ENCODE measurements around the gene LCP2.
A peak's percentile ranks its signal among the peaks of the same experiment; 100 is the strongest.

Gene LCP2

DNA sequence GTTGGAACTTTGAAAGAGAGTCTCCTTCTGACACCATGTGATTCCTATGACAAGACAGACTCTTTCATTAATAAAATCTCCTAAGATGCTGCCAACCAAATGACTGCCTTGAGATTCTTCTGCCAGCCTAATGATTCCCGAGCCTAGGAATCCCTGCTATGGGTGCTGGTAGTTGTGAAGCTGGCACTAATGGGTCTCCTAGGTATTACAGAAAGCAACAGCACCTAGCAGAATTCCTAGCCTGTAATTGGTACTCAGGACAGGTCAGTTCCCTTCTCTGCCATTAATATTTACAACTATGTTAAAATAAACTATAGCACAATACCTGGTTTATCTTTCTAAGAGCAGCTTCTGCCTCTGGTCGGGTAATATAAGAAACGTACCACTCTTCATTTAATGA lies 45.5 kb downstream of the LCP2 start:
- H2BK5ac ChIP-seq (ENCODE audit: low read depth, low read length, poor library complexity, severe bottlenecking), result no peak overlapping the region
- no peak overlapping the region for H3K27ac ChIP-seq (ENCODE audit: low read length, poor library complexity, severe bottlenecking)
- no peak overlapping the region for H2BK15ac ChIP-seq (ENCODE audit: low read depth, poor library complexity, severe bottlenecking)
- H3K14ac ChIP-seq (ENCODE audit: low read length in 2 of 2), result no peak overlapping the region
- no peaks in the 10 kb centered on the region for H3K79me1 ChIP-seq (replicated peaks; ENCODE audit: low read length, poor library complexity, severe bottlenecking)
- H3K23ac ChIP-seq (ENCODE audit: low read length in 2 of 2), result no peak overlapping the region
- H3K4me3 ChIP-seq (ENCODE audit: insufficient read depth in 1 of 2, low read depth in 1 of 2, low read length in 2 of 2), result no peak overlapping the region
- H3K18ac ChIP-seq (ENCODE audit: low read depth in 1 of 2, low read length in 2 of 2), result no peak overlapping the region
- no peak overlapping the region for H2AFZ ChIP-seq (ENCODE audit: low read depth, low read length)
- H4K8ac ChIP-seq (ENCODE audit: low read length), result no peak overlapping the region
- no peak overlapping the region for H2AK5ac ChIP-seq (ENCODE audit: low read length, severe bottlenecking)
- no peak for DNase-seq
- no peak overlapping the region for H3K4ac ChIP-seq (ENCODE audit: low read depth in 1 of 2, low read length in 2 of 2)
- 75% methylated on average over 1 of the region's 3 CpGs for WGBS
- H3K9ac ChIP-seq (ENCODE audit: low read length), result no peak overlapping the region
- H3K4me2 ChIP-seq (ENCODE audit: low read length, poor library complexity, severe bottlenecking), result no peak overlapping the region
- H3K4me1 ChIP-seq (ENCODE audit: control insufficient read depth, insufficient read depth, low read depth, low read length), result no peaks in the 10 kb centered on the region
- no peaks in the 10 kb centered on the region for H3K36me3 ChIP-seq (ENCODE audit: control insufficient read depth in 1 of 2, insufficient read depth in 2 of 2, low read depth in 1 of 2, low read length in 2 of 2)
- H2BK120ac ChIP-seq (ENCODE audit: low read depth, low read length), result no peak overlapping the region
- H3K9me3 ChIP-seq (ENCODE audit: control insufficient read depth, low read length), result no peaks in the 10 kb centered on the region
- H3K27me3 ChIP-seq (ENCODE audit: control insufficient read depth in 1 of 2, insufficient read depth in 1 of 2, low read length in 2 of 2), result peaks cover 10 to 37% of the 10 kb centered on the region in 2 experiments
- no peak overlapping the region for H4K91ac ChIP-seq (ENCODE audit: low read length)
- H2BK12ac ChIP-seq (ENCODE audit: low read length in 2 of 2), result no peak overlapping the region

DNA sequence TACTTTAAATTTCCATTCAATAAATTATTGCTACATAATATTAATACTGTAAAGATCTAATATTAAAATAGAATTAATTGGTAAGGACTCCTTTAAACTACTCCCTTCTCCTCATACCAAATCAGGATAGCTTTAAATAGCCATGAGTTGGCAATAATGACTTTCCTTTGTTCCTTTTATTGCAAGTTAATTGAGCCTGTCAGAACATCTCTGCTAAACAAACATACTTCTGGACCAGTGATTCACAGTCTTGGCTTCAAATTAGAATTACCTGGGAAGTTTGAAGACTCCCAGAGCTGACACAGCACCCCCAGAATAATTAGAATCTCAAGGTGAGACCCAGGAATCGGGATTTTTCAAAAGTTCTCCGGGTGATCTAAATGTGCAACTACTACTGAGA lies 46.1 kb downstream of the LCP2 start:
- Histone ChIP-seq H2BK120ac (ENCODE audit: low read depth, low read length) (no peak overlapping the region), H2BK15ac (ENCODE audit: low read depth, poor library complexity, severe bottlenecking) (no peak overlapping the region), H4K8ac (ENCODE audit: low read length) (no peak overlapping the region), H2AK5ac (ENCODE audit: low read length, severe bottlenecking) (no peak overlapping the region), H3K4me2 (ENCODE audit: low read length, poor library complexity, severe bottlenecking) (no peak overlapping the region), H3K23ac (ENCODE audit: low read length in 2 of 2) (no peak overlapping the region), H3K4ac (ENCODE audit: low read depth in 1 of 2, low read length in 2 of 2) (no peak overlapping the region), H3K9ac (ENCODE audit: low read length) (no peak overlapping the region), H2BK12ac (ENCODE audit: low read length in 2 of 2) (no peak overlapping the region), H3K4me1 (ENCODE audit: control insufficient read depth, insufficient read depth, low read depth, low read length) (no peaks in the 10 kb centered on the region), H3K79me1 (replicated peaks; ENCODE audit: low read length, poor library complexity, severe bottlenecking) (no peaks in the 10 kb centered on the region), H3K9me3 (ENCODE audit: control insufficient read depth, low read length) (no peaks in the 10 kb centered on the region), H3K36me3 (ENCODE audit: control insufficient read depth in 1 of 2, insufficient read depth in 2 of 2, low read depth in 1 of 2, low read length in 2 of 2) (no peaks in the 10 kb centered on the region), H4K91ac (ENCODE audit: low read length) (no peak overlapping the region), H2BK5ac (ENCODE audit: low read depth, low read length, poor library complexity, severe bottlenecking) (no peak overlapping the region), H2AFZ (ENCODE audit: low read depth, low read length) (no peak overlapping the region), H3K4me3 (ENCODE audit: insufficient read depth in 1 of 2, low read depth in 1 of 2, low read length in 2 of 2) (no peak overlapping the region), H3K27ac (ENCODE audit: low read length, poor library complexity, severe bottlenecking) (no peak overlapping the region), H3K27me3 (ENCODE audit: control insufficient read depth in 1 of 2, insufficient read depth in 1 of 2, low read length in 2 of 2) (peaks cover 10 to 30% of the 10 kb centered on the region in 2 experiments), H3K18ac (ENCODE audit: low read depth in 1 of 2, low read length in 2 of 2) (no peak overlapping the region), H3K14ac (ENCODE audit: low read length in 2 of 2) (no peak overlapping the region)
- no peak for DNase-seq
- 64% methylated on average over 2 of the region's 2 CpGs for WGBS

- H2BK5ac ChIP-seq (ENCODE audit: low read depth, low read length, poor library complexity, severe bottlenecking), result no peak overlapping the region
- H3K23ac ChIP-seq (ENCODE audit: low read length in 2 of 2), result no peak overlapping the region
- H3K4me3 ChIP-seq (ENCODE audit: insufficient read depth in 1 of 2, low read depth in 1 of 2, low read length in 2 of 2), result no peak overlapping the region
- no peak overlapping the region for H3K18ac ChIP-seq (ENCODE audit: low read depth in 1 of 2, low read length in 2 of 2)
- no peak overlapping the region for H2AK5ac ChIP-seq (ENCODE audit: low read length, severe bottlenecking)
- DNase-seq, result no peak
- no peak overlapping the region for H3K4me2 ChIP-seq (ENCODE audit: low read length, poor library complexity, severe bottlenecking)
- H3K27ac ChIP-seq (ENCODE audit: low read length, poor library complexity, severe bottlenecking), result no peak overlapping the region
- no peaks in the 10 kb centered on the region for H3K4me1 ChIP-seq (ENCODE audit: control insufficient read depth, insufficient read depth, low read depth, low read length)
- no CpG with 5 or more reads among the region's 3 CpGs for WGBS
- no peak overlapping the region for H2BK120ac ChIP-seq (ENCODE audit: low read depth, low read length)
- no peaks in the 10 kb centered on the region for H3K79me1 ChIP-seq (replicated peaks; ENCODE audit: low read length, poor library complexity, severe bottlenecking)
- peaks cover 10 to 26% of the 10 kb centered on the region in 2 experiments for H3K27me3 ChIP-seq (ENCODE audit: control insufficient read depth in 1 of 2, insufficient read depth in 1 of 2, low read length in 2 of 2)
- H3K9me3 ChIP-seq (ENCODE audit: control insufficient read depth, low read length), result no peaks in the 10 kb centered on the region
- H3K9ac ChIP-seq (ENCODE audit: low read length), result no peak overlapping the region
- no peak overlapping the region for H4K91ac ChIP-seq (ENCODE audit: low read length)
- no peak overlapping the region for H4K8ac ChIP-seq (ENCODE audit: low read length)
- H3K36me3 ChIP-seq (ENCODE audit: control insufficient read depth in 1 of 2, insufficient read depth in 2 of 2, low read depth in 1 of 2, low read length in 2 of 2), result no peaks in the 10 kb centered on the region
- no peak overlapping the region for H3K14ac ChIP-seq (ENCODE audit: low read length in 2 of 2)
- no peak overlapping the region for H3K4ac ChIP-seq (ENCODE audit: low read depth in 1 of 2, low read length in 2 of 2)
- H2BK12ac ChIP-seq (ENCODE audit: low read length in 2 of 2), result no peak overlapping the region
- no peak overlapping the region for H2AFZ ChIP-seq (ENCODE audit: low read depth, low read length)
- H2BK15ac ChIP-seq (ENCODE audit: low read depth, poor library complexity, severe bottlenecking), result no peak overlapping the region
These were observed 46.7 kb downstream of the LCP2 start for GRCh38 chr5:170250810-170251317.

- Histone ChIP-seq H2AK5ac (ENCODE audit: low read length, severe bottlenecking) (no peak overlapping the region), H3K36me3 (ENCODE audit: control insufficient read depth in 1 of 2, insufficient read depth in 2 of 2, low read depth in 1 of 2, low read length in 2 of 2) (no peaks in the 10 kb centered on the region), H3K9ac (ENCODE audit: low read length) (no peak overlapping the region), H2BK12ac (ENCODE audit: low read length in 2 of 2) (no peak overlapping the region), H3K27me3 (ENCODE audit: control insufficient read depth in 1 of 2, insufficient read depth in 1 of 2, low read length in 2 of 2) (peaks cover 7 to 13% of the 10 kb centered on the region in 2 experiments), H2BK5ac (ENCODE audit: low read depth, low read length, poor library complexity, severe bottlenecking) (no peak overlapping the region), H3K4me1 (ENCODE audit: control insufficient read depth, insufficient read depth, low read depth, low read length) (no peaks in the 10 kb centered on the region), H3K27ac (ENCODE audit: low read length, poor library complexity, severe bottlenecking) (no peak overlapping the region), H3K4me3 (ENCODE audit: insufficient read depth in 1 of 2, low read depth in 1 of 2, low read length in 2 of 2) (no peak overlapping the region), H3K4me2 (ENCODE audit: low read length, poor library complexity, severe bottlenecking) (no peak overlapping the region), H2AFZ (ENCODE audit: low read depth, low read length) (no peak overlapping the region), H3K79me1 (replicated peaks; ENCODE audit: low read length, poor library complexity, severe bottlenecking) (no peaks in the 10 kb centered on the region), H3K23ac (ENCODE audit: low read length in 2 of 2) (no peak overlapping the region), H2BK15ac (ENCODE audit: low read depth, poor library complexity, severe bottlenecking) (no peak overlapping the region), H3K9me3 (ENCODE audit: control insufficient read depth, low read length) (no peaks in the 10 kb centered on the region), H4K8ac (ENCODE audit: low read length) (no peak overlapping the region), H2BK120ac (ENCODE audit: low read depth, low read length) (no peak overlapping the region), H4K91ac (ENCODE audit: low read length) (no peak overlapping the region), H3K4ac (ENCODE audit: low read depth in 1 of 2, low read length in 2 of 2) (no peak overlapping the region), H3K18ac (ENCODE audit: low read depth in 1 of 2, low read length in 2 of 2) (no peak overlapping the region), H3K14ac (ENCODE audit: low read length in 2 of 2) (peak overlapping the region in 1 of 2 experiments; percentile 44)
- 97% methylated on average over 3 of the region's 4 CpGs for WGBS
- no peak for DNase-seq
These were observed 48.2 kb downstream of the LCP2 start for GRCh38 chr5:170249355-170249754.

All from mesenchymal stem cell (in vitro differentiated cells and primary cell).